ENCODE data around the gene MIPEP. TPM values are rescaled to one million over a fixed set of nuclear protein-coding genes. Genes with fewer than 3 reads are reported as not detected.

The MIPEP gene
- total RNA-seq, 1 experiment from 2014 or later = 24.7 TPM

GRCh38 chr13:23729531-23729930, 159.7 kb downstream of the MIPEP start:
- Mint-ChIP-seq H3K27ac (ENCODE audit: low read depth, unreplicated experiment) (no peak overlapping the region), H3K4me1 (ENCODE audit: insufficient read depth, unreplicated experiment) (no peaks in the 10 kb centered on the region), H3K9me3 (ENCODE audit: unreplicated experiment) (no peaks in the 10 kb centered on the region), H3K27me3 (ENCODE audit: insufficient read depth, unreplicated experiment) (no peaks in the 10 kb centered on the region), H3K36me3 (ENCODE audit: insufficient read depth, unreplicated experiment) (peaks cover 27% of the 10 kb centered on the region), H3K4me3 (ENCODE audit: unreplicated experiment) (no peak overlapping the region)
- ChIA-PET POLR2A (interaction anchor here (0.8 kb wide), 1 partner anchor 23 kb away, joined by 3 read pairs; no protein-coding TSS in a partner anchor), CTCF (no interaction called here)
- no TSS peak for BruUV-seq (replicated peaks)
- DNase-seq (ENCODE audit: unreplicated experiment) = no peak
- TF ChIP-seq CTCF (IDR thresholded peaks at IDR 0.05; ENCODE audit: unreplicated experiment) = no peak
- intact Hi-C loops (cut with micrococcal nuclease) = no loop called here

- ChIA-PET POLR2A (interaction anchor here (0.8 kb wide), 1 partner anchor 22 kb away, joined by 3 read pairs; no protein-coding TSS in a partner anchor), CTCF (interaction anchor here (0.6 kb wide), 1 partner anchor 182 kb away, joined by 3 read pairs; no protein-coding TSS in a partner anchor)
- DNase-seq (ENCODE audit: unreplicated experiment) = no peak
- intact Hi-C loops (cut with micrococcal nuclease) = no loop called here
- BruUV-seq (replicated peaks) = no TSS peak
- H3K9me3 Mint-ChIP-seq (ENCODE audit: unreplicated experiment) = no peaks in the 10 kb centered on the region
- no peaks in the 10 kb centered on the region for H3K4me1 Mint-ChIP-seq (ENCODE audit: insufficient read depth, unreplicated experiment)
- TF ChIP-seq CTCF (IDR thresholded peaks at IDR 0.05; ENCODE audit: unreplicated experiment) = no peak
- H3K36me3 Mint-ChIP-seq (ENCODE audit: insufficient read depth, unreplicated experiment) = peaks cover 27% of the 10 kb centered on the region
- H3K4me3 Mint-ChIP-seq (ENCODE audit: unreplicated experiment) = no peak overlapping the region
- no peak overlapping the region for H3K27ac Mint-ChIP-seq (ENCODE audit: low read depth, unreplicated experiment)
- no peaks in the 10 kb centered on the region for H3K27me3 Mint-ChIP-seq (ENCODE audit: insufficient read depth, unreplicated experiment)
Observed at GRCh38 chr13:23728807-23729206, 160.4 kb downstream of the MIPEP start.

GRCh38 chr13:23725922-23726321, 163.3 kb downstream of the MIPEP start:
- peaks cover 23% of the 10 kb centered on the region for H3K36me3 Mint-ChIP-seq (ENCODE audit: insufficient read depth, unreplicated experiment)
- no peaks in the 10 kb centered on the region for H3K4me1 Mint-ChIP-seq (ENCODE audit: insufficient read depth, unreplicated experiment)
- BruUV-seq (replicated peaks) = no TSS peak
- H3K27ac Mint-ChIP-seq (ENCODE audit: low read depth, unreplicated experiment) = no peak overlapping the region
- H3K9me3 Mint-ChIP-seq (ENCODE audit: unreplicated experiment) = no peaks in the 10 kb centered on the region
- intact Hi-C loops (cut with micrococcal nuclease) = no loop called here
- H3K4me3 Mint-ChIP-seq (ENCODE audit: unreplicated experiment) = no peak overlapping the region
- no peak for DNase-seq (ENCODE audit: unreplicated experiment)
- no peak for TF ChIP-seq CTCF (IDR thresholded peaks at IDR 0.05; ENCODE audit: unreplicated experiment)
- ChIA-PET CTCF (no interaction called here), POLR2A (interaction anchor here (0.6 kb wide), 1 partner anchor 544 kb away, joined by 3 read pairs; no protein-coding TSS in a partner anchor)
- no peaks in the 10 kb centered on the region for H3K27me3 Mint-ChIP-seq (ENCODE audit: insufficient read depth, unreplicated experiment)

GRCh38 chr13:23724196-23724970, 164.8 kb downstream of the MIPEP start:
- peaks cover 15% of the 10 kb centered on the region for H3K36me3 Mint-ChIP-seq (ENCODE audit: insufficient read depth, unreplicated experiment)

More at GRCh38 chr13:23724196-23724970, 164.8 kb downstream of the MIPEP start:
- DNase-seq (ENCODE audit: unreplicated experiment) = no peak
- Mint-ChIP-seq H3K4me1 (ENCODE audit: insufficient read depth, unreplicated experiment) (no peaks in the 10 kb centered on the region), H3K27me3 (ENCODE audit: insufficient read depth, unreplicated experiment) (no peaks in the 10 kb centered on the region), H3K4me3 (ENCODE audit: unreplicated experiment) (no peak overlapping the region), H3K27ac (ENCODE audit: low read depth, unreplicated experiment) (no peak overlapping the region), H3K9me3 (ENCODE audit: unreplicated experiment) (no peaks in the 10 kb centered on the region)
- no peak for TF ChIP-seq CTCF (IDR thresholded peaks at IDR 0.05; ENCODE audit: unreplicated experiment)
- intact Hi-C loops (cut with micrococcal nuclease) = no loop called here
- BruUV-seq (replicated peaks) = no TSS peak
- ChIA-PET CTCF (interaction anchor here (0.8 kb wide), 1 partner anchor 33 kb away, joined by 3 read pairs; no protein-coding TSS in a partner anchor), POLR2A (no interaction called here)
